Measurements from ENCODE around the gene PP2D1. TPM values are rescaled to one million over a fixed set of nuclear protein-coding genes. Genes with fewer than 3 reads are reported as not detected.

PP2D1 gene
- total and polyA plus RNA-seq, 9 of the 15 experiments (the other 6 are each of a cell fraction or from before 2014, with no cell fraction given): 0.07 to 0.10 TPM; not detected in 7

DNA sequence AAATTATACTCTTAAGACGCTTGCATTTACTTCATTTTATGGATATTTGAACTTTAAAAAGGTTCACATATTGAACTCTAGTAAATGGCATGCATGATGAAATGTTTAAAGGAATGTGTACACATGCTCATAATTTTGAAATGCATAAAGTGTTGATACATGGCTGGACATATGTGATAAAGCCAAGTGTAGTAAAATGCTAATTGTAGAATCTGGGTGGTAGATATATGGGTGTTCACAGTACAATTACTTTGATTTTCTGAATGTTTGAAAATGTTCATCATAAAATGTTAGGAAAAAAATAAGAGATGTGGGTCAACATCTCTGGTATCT is 73.8 kb downstream of the PP2D1 start:
- H3K9me1 ChIP-seq (ENCODE audit: control insufficient read depth, insufficient read depth, low read length): no peaks in the 10 kb centered on the region
- CTCF ChIA-PET (ENCODE audit: low intra/inter-chr PET ratio): no interaction called here
- intact Hi-C loops (cut with micrococcal nuclease): no loop called here

More for the DNA sequence above, 73.8 kb downstream of the PP2D1 start:
- POLR2A ChIA-PET: interaction anchor here (1.9 to 2.2 kb wide), 2 partner anchors 7 to 16 kb away, joined by 6 to 15 read pairs; no protein-coding TSS in a partner anchor
- Histone ChIP-seq H3K4me3 (no peak overlapping the region), H3K4me2 (ENCODE audit: insufficient read depth, low read length) (no peak overlapping the region), H4K20me1 (replicated peaks; ENCODE audit: control insufficient read depth, insufficient read depth, low read length) (no peaks in the 10 kb centered on the region), H3K27ac (ENCODE audit: extremely low read depth, low read depth, low read length) (no peak overlapping the region), H3K4me1 (replicated peaks in 1 of 2; ENCODE audit: control insufficient read depth in 2 of 2, insufficient read depth in 2 of 2, low read length in 2 of 2) (peaks cover 13 to 27% of the 10 kb centered on the region in 2 experiments), H3K36me3 (ENCODE audit: control insufficient read depth, insufficient read depth, low read length) (no peaks in the 10 kb centered on the region), H3K27me3 (ENCODE audit: control insufficient read depth in 2 of 2, insufficient read depth in 2 of 2, low read length in 2 of 2) (no peaks in the 10 kb centered on the region), H3K79me2 (ENCODE audit: control insufficient read depth, insufficient read depth, low read length) (no peaks in the 10 kb centered on the region), H2AFZ (ENCODE audit: low read depth, low read length) (no peak overlapping the region), H3K9me3 (replicated peaks; ENCODE audit: control insufficient read depth, insufficient read depth, low read depth, low read length) (no peaks in the 10 kb centered on the region), H3K9ac (ENCODE audit: insufficient read depth in 1 of 2, low read depth in 2 of 2, low read length in 2 of 2) (no peak overlapping the region)
- DNase-seq (ENCODE audit: extremely low read depth in 1 of 4, low spot score in 3 of 4): no peak
- no peak for FAIRE-seq
- 57% methylated on average over 1 of the region's 1 CpG for WGBS (ENCODE audit: insufficient coverage, low coverage, missing lambda C conversion rate)
- in situ Hi-C loops (cut with MboI): no loop called here
- no peak for TF ChIP-seq CEBPG (CRISPR knock-in tag; IDR thresholded peaks at IDR 0.05)
- TF ChIP-seq CEBPG (tag; conservative IDR thresholded peaks at IDR 0.05 in 1 of 2, IDR thresholded peaks at IDR 0.05 in 1 of 2): peak in 1 of 2 experiments; percentile 66; a peak in 1 of 4 replicates
- TF ChIP-seq RUNX1 (IDR thresholded peaks at IDR 0.05; ENCODE audit: low read depth): no peak
- TF ChIP-seq, protein P1, sequence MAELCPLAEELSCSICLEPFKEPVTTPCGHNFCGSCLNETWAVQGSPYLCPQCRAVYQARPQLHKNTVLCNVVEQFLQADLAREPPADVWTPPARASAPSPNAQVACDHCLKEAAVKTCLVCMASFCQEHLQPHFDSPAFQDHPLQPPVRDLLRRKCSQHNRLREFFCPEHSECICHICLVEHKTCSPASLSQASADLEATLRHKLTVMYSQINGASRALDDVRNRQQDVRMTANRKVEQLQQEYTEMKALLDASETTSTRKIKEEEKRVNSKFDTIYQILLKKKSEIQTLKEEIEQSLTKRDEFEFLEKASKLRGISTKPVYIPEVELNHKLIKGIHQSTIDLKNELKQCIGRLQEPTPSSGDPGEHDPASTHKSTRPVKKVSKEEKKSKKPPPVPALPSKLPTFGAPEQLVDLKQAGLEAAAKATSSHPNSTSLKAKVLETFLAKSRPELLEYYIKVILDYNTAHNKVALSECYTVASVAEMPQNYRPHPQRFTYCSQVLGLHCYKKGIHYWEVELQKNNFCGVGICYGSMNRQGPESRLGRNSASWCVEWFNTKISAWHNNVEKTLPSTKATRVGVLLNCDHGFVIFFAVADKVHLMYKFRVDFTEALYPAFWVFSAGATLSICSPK (IDR thresholded peaks at IDR 0.05; ENCODE audit: borderline replicate concordance): no peak
- no peak for TF ChIP-seq ZNF124 (CRISPR knock-in tag; IDR thresholded peaks at IDR 0.05)
- TF ChIP-seq, protein P2, sequence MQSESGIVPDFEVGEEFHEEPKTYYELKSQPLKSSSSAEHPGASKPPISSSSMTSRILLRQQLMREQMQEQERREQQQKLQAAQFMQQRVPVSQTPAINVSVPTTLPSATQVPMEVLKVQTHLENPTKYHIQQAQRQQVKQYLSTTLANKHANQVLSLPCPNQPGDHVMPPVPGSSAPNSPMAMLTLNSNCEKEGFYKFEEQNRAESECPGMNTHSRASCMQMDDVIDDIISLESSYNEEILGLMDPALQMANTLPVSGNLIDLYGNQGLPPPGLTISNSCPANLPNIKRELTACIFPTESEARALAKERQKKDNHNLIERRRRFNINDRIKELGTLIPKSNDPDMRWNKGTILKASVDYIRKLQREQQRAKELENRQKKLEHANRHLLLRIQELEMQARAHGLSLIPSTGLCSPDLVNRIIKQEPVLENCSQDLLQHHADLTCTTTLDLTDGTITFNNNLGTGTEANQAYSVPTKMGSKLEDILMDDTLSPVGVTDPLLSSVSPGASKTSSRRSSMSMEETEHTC (IDR thresholded peaks at IDR 0.05): no peak
- TF ChIP-seq ESRRA (IDR thresholded peaks at IDR 0.05; ENCODE audit: borderline replicate concordance, low read depth): no peak
- TF ChIP-seq OTX1 (CRISPR knock-in tag; IDR thresholded peaks at IDR 0.05): no peak
- TF ChIP-seq HDAC2 (IDR thresholded peaks at IDR 0.05): no peak
- BruUV-seq (replicated peaks): no TSS peak
- ATAC-seq: no peak

Measured in K562 (cell line).